ENCODE results near the gene TIMM17A.

Gene TIMM17A

DNA sequence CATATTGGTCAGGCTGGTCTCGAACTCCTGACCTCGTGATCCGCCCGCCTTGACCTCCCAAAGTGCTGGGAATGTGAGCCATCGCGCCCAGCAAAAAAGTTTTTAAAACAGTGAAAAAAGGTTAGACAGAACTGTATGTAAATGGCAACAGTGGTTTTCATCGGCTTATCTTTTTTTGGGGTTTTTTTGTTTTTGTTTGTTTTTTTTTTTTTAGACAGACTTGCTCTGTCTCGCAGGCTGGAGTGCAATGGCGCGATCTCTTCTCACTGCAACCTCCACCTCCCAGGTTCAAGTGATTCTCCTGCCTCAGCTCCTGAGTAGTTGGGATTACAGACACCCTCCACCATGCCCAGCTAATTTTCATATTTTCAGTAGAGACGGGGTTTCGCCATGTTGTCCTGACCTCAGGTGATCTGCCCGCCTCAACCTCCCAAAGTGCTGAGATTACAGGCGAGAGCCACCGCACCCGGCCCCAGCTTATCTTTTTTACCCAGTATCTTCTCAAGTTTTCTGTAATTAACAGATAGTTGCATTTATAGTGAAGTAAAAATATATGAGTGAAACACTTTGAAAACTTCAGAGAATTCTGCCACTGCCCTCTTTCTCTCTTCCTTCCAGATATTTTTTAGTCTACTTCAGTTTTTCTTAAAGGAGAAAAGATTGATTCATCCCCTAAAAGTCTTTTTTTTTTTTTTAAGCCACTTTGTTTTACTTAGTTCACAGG is 13.1 kb downstream of the TIMM17A start:
- ChIA-PET CTCF (interaction anchor here (0.5 to 2.3 kb wide), 6 partner anchors 9 to 167 kb away, joined by 3 to 14 read pairs (median 4); no protein-coding TSS in a partner anchor), POLR2A (ENCODE audit: low non-redundant PET) (no interaction called here)
- DNase-seq (ENCODE audit: low spot score): no peak
- no peak overlapping the region for H3K27ac ChIP-seq
- TF ChIP-seq, protein P1, sequence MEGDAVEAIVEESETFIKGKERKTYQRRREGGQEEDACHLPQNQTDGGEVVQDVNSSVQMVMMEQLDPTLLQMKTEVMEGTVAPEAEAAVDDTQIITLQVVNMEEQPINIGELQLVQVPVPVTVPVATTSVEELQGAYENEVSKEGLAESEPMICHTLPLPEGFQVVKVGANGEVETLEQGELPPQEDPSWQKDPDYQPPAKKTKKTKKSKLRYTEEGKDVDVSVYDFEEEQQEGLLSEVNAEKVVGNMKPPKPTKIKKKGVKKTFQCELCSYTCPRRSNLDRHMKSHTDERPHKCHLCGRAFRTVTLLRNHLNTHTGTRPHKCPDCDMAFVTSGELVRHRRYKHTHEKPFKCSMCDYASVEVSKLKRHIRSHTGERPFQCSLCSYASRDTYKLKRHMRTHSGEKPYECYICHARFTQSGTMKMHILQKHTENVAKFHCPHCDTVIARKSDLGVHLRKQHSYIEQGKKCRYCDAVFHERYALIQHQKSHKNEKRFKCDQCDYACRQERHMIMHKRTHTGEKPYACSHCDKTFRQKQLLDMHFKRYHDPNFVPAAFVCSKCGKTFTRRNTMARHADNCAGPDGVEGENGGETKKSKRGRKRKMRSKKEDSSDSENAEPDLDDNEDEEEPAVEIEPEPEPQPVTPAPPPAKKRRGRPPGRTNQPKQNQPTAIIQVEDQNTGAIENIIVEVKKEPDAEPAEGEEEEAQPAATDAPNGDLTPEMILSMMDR (conservative IDR thresholded peaks at IDR 0.05; ENCODE audit: low read depth): no peak

- ChIA-PET CTCF (interaction anchor here (0.6 to 5.1 kb wide), 5 partner anchors 54 to 261 kb away, joined by 4 to 162 read pairs (median 5); no protein-coding TSS in a partner anchor), POLR2A (ENCODE audit: low non-redundant PET) (no interaction called here)
- TF ChIP-seq, protein P1 (conservative IDR thresholded peaks at IDR 0.05; ENCODE audit: low read depth): no peak
- no peak overlapping the region for H3K27ac ChIP-seq
- DNase-seq (ENCODE audit: low spot score): no peak
Observed at GRCh38 chr1:201970334-201971159, 15.2 kb downstream of the TIMM17A start.

- H3K27ac ChIP-seq: peak overlapping the region; percentile 92
Observed at GRCh38 chr1:201982082-201982622, 26.8 kb downstream of the TIMM17A start.

DNA sequence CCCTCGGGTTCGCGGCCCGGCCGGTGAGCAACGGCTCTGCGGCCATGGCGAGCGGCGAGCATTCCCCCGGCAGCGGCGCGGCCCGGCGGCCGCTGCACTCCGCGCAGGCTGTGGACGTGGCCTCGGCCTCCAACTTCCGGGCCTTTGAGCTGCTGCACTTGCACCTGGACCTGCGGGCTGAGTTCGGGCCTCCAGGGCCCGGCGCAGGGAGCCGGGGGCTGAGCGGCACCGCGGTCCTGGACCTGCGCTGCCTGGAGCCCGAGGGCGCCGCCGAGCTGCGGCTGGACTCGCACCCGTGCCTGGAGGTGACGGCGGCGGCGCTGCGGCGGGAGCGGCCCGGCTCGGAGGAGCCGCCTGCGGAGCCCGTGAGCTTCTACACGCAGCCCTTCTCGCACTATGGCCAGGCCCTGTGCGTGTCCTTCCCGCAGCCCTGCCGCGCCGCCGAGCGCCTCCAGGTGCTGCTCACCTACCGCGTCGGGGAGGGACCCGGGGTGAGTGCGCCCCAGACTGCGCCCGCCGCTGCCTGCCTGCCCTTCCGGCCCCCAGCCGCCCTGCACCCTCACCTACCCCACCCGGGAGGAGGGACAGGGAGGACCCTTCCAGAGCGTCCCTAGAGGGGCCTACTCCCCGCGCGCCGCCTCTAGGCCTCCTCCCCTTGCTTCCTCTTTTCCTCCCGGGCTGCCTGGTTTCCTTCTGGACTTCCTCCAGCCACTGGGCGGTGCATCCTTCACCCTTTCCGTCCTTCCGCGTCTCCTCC is 27.5 kb downstream of the TIMM17A start, which contains the start of gene RNPEP:
RNPEP (plus strand) TSS at position 26 of the 757 bp plus-strand sequence; CDS start at position 45, 19 bp downstream.
- CTCF ChIA-PET: interaction anchor here (0.5 to 4.5 kb wide), 10 partner anchors 9 to 439 kb away, joined by 3 to 29 read pairs (median 4); no protein-coding TSS in a partner anchor
- peak; percentile 85 for DNase-seq (ENCODE audit: low spot score)
- peak within 1 kb of the TSS; percentile 92 for H3K27ac ChIP-seq
- TF ChIP-seq, protein P1 (conservative IDR thresholded peaks at IDR 0.05; ENCODE audit: low read depth): peak; percentile 34
- POLR2A ChIA-PET (ENCODE audit: low non-redundant PET): interaction anchor here (0.7 to 1.5 kb wide), 3 partner anchors 87 to 98 kb away, joined by 3 read pairs; no protein-coding TSS in a partner anchor

More at GRCh38 chr1:201982082-201982622, 26.8 kb downstream of the TIMM17A start:
- CTCF ChIA-PET: interaction anchor here (0.5 to 4.5 kb wide), 8 partner anchors 9 to 438 kb away, joined by 3 to 29 read pairs (median 6); no protein-coding TSS in a partner anchor
- TF ChIP-seq, protein P1 (conservative IDR thresholded peaks at IDR 0.05; ENCODE audit: low read depth): no peak
- DNase-seq (ENCODE audit: low spot score): peak; percentile 84
- POLR2A ChIA-PET (ENCODE audit: low non-redundant PET): interaction anchor here (1.5 kb wide), 1 partner anchor 97 kb away, joined by 3 read pairs; no protein-coding TSS in a partner anchor

- peak overlapping the region; percentile 92 for H3K27ac ChIP-seq
- CTCF ChIA-PET: interaction anchor here (0.5 to 4.5 kb wide), 8 partner anchors 10 to 152 kb away, joined by 3 to 29 read pairs (median 4); no protein-coding TSS in a partner anchor
- TF ChIP-seq, protein P1 (conservative IDR thresholded peaks at IDR 0.05; ENCODE audit: low read depth): no peak
- POLR2A ChIA-PET (ENCODE audit: low non-redundant PET): interaction anchor here (0.7 to 1.5 kb wide), 3 partner anchors 87 to 98 kb away, joined by 3 read pairs; no protein-coding TSS in a partner anchor
- DNase-seq (ENCODE audit: low spot score): no peak
Observed at GRCh38 chr1:201983380-201983805, 28.1 kb downstream of the TIMM17A start.
